GM18520 (cell line): ENCODE measurements around the gene TRAF2.

Experiments used
- ATAC-seq: cut with Tn5 transposase; IDR thresholded peaks from one replicate; pipeline ENCODE4 v1.9.1; 2021; ENCODE audit not compliant: unreplicated experiment

TRAF2 gene

DNA sequence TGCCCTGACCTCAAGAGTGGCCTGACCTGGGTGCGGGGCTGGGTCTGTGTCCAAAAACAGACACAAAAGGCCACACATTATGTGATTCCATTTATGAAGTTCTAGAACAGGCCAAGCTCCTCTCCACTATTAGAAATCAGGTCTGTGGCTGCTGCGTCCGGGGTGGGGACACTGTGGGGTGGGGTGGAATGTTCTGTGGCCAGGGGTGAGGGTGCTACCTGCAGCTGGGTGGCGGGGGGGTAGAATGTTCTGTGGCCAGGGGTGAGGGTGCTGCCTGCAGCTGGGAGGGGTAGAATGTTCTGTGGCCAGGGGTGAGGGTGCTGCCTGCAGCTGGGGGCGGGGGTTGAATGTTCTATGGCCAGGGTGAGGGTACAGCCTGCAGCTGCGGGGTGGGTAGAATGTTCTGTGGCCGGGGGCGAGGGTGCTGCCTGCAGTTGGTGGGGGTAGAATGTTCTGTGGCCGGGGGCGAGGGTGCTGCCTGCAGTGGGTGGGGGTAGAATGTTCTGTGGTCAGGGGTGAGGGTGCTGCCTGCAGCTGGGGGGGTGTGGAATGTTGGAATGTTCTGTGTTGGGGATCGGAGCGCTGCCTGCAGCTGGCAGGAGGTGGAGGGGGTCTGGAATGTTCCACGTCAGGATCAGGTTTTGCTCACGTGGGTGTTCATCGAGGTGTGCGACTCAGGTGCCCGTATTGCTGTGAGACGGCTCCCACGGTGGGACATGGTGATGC lies 74.1 kb downstream of the TRAF2 start:
- ATAC-seq, result no peak

DNA sequence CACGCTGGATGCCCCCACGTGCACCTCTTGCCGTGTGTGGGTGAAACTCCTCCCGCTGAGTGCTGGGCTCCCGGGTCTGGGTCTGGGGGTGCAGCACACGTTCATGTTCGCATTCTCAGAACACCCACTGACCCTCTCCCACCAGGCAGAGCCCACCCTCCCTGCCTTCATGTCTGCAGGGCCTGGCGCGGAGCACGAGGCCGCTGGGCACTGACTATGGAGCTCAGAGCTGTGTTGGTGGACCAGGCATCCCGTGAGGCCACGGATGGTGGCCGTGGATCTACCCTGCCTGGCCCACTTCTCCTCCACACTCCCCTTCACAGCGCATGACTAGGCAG lies 74.6 kb downstream of the TRAF2 start:
- no peak for ATAC-seq

DNA sequence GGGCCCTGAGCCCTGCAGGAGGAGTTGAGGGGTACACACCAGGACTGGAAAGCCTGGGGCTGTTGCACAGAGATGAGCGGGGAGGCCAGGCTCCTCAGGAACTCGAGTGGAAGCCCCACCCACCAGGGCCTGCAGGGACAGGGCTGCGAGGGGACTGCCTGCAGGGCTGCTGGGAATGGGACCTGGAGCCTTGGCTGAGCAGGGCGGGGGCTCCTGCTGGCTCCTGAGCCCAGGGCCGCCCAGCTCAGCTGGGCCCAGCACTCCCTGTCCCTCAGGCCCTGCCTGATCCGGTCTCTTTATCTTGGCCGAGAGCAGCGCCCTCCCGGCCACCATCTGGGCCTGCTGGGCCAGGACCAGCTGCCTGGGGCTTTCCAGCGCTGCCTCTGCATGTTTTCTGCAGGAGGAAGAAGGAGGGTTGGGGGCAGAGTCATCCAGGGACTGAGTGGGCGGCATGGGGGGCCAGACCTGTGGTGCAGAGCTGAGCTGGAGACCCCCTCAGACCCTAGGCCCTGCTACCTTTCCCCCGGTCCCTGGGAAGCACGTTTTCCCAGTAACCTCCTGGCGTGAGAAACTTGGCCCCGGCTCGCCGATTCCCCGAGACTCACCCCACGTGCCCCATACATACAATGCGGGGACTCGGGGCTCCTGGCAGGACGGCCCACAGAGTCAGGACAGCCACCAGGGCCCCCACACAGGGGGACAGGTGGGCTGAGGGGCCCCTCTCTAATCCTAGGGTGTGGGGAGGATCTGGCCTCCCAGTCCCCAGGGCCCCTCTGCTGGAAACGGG lies 75.2 kb downstream of the TRAF2 start:
- ATAC-seq, result no peak

DNA sequence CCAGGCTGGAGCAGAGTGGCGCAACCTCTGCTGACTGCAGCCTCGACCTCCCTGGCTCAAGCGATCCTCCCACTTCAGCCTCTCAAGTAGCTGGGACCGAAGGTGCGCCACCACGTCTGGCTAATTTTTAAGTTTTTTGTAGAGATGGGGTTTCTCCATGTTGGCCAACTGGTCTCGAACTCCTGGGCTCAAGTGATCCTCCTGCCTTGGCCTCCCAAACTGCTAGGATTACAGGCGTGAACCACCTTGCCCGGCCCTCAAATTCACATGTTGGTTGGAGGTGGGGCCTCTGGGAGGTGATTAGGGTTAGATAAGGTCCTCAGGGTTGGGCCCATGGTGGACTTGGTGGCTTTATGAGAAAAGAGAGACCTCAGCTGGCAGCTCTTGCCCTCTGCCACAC lies 75.8 kb downstream of the TRAF2 start:
- no peak for ATAC-seq

DNA sequence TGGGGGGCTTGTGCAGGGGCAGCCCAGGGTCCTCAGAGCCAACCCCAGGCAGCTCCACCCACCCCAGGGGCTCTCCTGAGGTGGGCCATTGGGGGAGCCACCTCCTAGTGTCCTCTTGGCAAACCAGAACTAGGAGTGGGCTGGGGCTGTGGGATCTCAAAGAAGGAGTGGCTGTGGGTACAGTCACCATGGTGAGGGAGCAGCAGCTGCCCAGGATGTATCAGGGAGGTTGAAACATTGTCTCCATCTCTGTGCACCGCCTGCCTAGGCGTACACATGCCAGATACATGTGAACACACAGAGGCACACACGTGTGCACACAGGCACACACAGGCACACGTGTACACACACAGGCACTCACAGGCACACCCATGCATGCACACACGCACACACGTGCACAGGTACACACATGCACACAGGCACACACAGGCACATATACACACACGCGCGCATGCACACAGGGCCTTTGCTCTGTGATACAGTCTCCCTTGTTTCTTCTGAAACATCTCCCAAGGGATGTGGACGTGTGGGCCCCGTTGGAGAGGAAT lies 76.5 kb downstream of the TRAF2 start:
- no peak for ATAC-seq

DNA sequence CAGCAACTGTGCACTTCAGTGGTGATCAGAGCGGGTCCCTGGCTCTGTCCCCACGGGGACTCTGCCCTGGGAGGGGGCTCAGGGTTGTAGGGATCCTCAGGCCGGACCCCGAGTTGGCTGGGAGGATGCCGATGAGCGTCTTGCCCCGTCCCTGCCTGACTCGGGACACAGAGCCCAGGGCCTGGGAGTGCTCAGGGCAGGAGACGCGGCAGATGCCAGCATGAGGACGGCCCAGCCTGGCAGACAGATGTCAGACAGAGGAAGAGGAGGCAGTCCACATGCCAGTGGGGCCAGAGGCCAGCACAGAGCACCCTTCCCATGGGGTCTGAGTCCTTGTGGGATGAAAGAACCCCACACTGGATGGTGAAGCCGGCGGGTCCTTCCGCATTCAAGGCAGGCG lies 77.0 kb downstream of the TRAF2 start:
- no peak for ATAC-seq

- no peak for ATAC-seq
Observed at GRCh38 chr9:136963751-136964150, 77.4 kb downstream of the TRAF2 start.

GRCh38 chr9:136964171-136964689 lies 77.9 kb downstream of the TRAF2 start:
- no peak for ATAC-seq

- ATAC-seq, result no peak
Observed at GRCh38 chr9:136964833-136965422, 78.6 kb downstream of the TRAF2 start.

DNA sequence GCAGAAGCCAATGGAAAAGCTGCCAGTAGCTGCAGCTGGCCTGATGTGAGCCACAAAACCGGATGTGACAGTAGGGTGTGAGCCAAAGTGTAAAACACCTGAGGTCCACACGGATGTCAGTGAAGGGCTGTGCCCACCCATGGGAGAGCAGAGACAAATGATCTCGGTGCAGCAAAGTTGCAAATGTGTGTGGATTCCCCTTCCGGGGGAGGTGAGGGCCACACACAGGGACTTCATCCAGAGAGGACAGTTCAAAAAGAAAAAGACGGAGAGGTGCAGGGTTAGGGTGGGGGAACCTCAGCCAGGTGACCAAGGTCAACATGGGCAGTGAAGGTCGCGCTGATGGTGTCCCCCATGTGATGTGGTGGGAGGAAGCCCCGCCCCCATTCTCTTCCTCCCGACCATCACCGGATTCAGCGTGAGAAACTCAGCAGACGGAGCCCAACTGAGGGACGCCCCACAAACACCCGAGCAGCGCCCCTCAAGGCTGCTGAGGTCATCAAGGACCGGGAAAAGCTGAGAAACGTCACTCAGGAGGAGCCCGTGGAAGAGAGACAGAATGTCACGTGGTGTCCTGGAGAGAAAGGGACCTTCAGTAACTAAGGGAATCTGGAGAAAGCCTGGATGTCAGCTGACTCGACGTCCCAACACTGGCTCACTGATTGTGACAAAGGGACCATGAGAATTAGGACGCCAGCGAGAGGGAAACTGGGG lies 79.6 kb downstream of the TRAF2 start:
- no peak for ATAC-seq

DNA sequence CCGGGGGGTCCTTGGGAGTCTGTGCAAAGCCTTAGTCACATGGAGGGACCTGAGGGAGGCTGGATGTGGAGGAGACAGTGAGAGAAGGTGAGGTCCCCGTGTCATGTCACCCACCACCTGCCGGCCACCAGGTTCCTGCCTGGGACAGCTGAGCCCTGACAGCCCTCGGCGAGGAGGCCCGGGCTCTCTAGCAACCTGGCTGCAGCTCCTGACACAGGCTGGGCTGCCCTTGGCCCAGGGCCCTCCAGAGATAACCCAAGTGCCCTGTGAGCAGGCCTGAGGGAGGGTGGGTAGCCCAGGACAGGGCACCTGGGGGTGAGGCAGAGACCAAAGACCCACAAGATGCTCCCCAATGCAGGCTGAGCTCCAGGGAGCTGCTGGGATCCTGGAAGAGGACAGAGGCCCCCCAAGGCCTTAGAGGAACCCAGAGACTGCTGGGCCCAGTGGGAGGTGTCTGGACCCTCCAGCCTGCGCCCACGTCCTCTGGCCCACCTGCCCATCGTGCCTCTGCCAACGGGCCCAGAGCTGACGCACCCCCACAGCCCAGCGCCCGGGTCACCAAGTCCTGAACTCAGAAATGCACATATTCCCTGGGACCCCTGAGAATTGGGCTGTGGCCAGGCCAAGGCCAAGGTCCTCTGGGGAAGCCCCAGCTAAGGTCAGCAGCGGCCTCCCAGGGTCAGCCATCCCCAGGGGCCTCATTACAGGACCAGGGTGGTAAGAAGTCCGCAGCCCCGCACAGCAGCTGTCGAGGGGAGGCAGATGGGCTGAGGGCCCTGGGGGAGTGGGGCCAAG lies 82.2 kb downstream of the TRAF2 start:
- ATAC-seq, result no peak

DNA sequence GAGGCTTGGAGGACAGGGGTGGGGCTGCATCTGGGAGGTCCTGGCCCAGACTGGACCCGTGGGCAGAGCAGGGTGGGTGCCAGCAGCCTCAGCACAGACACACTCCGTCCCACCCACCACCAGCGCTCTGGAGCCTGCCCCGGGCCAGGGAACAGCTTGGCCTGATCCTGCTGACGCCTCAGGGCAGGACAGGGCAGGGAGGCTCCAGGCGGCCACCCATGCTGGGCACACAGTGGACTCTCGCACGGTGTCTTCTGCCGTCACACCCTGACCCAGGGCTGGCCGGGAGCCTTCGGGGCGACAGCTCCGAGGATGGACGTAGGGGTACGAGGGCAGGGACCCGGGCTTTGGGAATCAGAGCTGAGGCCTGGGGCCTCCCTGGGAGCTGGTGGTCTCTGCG lies 82.8 kb downstream of the TRAF2 start:
- ATAC-seq, result no peak

- no peak for ATAC-seq
Observed at GRCh38 chr9:136969774-136970173, 83.5 kb downstream of the TRAF2 start.

GRCh38 chr9:136970361-136970760 lies 84.0 kb downstream of the TRAF2 start:
- ATAC-seq, result no peak

DNA sequence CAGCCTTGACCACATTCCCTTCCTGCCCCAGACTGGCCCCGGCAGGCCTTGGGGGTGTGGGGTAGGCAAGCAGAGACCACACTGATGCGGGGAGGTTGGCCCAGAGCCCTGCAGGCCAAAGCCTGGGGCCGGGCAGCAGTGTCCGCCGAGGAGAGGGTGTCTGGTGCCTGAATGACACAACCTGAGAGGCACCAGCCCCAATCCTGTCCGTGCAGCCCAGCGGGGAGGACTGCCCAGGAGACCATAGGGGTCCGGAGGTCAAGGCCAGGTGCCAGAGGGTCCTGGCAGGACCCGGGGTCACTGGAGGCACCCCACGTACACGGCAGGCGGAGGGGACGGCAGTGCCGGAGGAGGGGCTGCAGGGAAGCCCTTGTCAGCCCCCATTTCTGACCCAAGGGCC lies 85.4 kb downstream of the TRAF2 start:
- ATAC-seq, result no peak

- no peak for ATAC-seq
Observed at GRCh38 chr9:136972335-136972734, 86.0 kb downstream of the TRAF2 start.

DNA sequence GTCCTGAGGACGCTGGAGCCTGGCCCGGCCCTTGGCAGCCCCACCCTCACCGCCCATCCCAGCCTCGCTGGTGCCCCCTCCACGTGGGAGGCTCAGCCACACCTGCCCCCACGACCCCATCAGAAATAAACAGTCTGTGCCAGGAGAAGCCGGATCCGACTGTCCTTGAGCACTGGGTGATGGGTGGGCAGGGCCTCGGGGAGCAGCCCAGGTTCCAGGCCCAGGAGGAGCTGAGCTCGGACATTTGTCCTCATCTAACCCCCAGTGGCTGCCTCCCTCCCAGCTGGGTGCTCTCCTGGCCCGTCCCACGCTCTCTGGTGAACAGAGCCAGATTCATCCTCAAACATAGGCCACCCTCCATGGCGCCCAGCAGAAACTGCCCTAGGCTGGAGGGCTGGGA lies 86.4 kb downstream of the TRAF2 start:
- ATAC-seq, result no peak

DNA sequence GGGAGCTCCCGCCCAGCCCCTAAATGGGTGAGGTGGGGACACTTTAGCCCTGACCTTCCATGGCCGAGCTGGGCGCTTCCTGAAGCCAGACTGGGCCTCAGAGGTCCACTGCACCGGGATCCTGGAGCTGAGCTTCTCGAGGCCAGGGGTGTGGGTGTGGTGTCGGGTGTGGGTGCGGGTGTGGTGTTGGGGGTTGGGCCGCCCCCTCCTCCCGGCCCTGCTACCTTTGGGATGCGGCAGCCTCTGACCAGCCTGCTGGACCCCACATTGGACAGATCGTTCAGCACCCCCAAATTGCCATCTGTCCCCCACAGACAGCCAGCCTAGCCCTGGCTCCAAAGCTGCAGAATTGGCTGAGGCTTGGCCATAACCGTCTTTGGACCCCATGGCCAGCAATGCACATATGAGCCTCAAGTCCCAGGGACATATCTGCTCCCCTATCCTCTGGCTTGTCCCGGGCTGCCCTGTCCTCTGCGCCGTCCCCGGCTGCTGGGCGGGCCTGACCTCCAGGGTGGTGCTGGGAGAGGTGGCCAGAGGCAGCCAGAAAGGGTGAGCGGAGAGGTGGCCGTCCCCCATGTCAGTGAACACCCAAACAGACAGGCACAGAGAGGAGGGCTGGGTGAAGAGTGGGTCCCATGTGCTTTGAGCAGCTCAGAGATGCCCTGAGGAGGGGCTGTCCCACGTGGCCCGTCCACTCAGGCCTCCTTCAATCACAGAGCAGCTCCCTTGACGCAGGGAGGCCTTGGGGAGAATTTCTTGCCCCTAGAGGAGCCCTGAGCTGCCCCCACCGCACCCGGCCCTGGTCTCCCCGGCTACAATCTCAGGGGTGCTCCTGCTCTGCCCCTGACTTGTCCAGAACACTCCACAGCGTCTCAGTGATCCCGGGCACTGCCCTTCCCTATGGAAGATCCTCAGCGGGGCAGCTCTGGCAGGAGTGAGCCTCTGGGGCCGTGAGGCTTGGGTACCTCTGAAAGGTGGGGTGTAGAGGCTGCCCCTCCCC lies 87.6 kb downstream of the TRAF2 start:
- ATAC-seq, result no peak
